SK-N-DZ (cell line): Measurements from ENCODE around the gene CKAP4.

ENCODE experiments used
- DNase-seq: peaks from one replicate; pipeline ENCODE4 v3.0.0-alpha.2; 2015; ENCODE audit warnings: low spot score

Gene CKAP4

DNA sequence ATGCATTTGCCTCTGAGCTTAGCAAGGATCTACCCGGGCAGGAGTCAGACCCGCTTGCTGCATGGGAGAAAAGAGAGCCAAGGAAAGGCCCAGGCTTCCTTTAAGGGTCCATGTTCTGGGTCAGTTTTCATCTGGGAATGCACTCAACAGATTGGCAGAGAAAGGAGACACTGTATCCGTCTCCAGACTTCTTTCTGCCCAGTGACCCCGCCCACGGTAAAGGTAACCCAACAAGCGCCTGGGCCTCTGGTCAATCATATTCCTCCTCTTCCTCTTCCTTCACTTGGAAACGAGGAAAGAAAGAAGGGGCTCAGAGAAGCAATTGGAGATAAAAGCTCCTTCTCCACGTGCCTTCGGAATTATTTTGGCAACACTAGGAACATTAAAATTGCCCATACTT is 27.6 kb upstream of the CKAP4 start:
- no peak for DNase-seq

DNA sequence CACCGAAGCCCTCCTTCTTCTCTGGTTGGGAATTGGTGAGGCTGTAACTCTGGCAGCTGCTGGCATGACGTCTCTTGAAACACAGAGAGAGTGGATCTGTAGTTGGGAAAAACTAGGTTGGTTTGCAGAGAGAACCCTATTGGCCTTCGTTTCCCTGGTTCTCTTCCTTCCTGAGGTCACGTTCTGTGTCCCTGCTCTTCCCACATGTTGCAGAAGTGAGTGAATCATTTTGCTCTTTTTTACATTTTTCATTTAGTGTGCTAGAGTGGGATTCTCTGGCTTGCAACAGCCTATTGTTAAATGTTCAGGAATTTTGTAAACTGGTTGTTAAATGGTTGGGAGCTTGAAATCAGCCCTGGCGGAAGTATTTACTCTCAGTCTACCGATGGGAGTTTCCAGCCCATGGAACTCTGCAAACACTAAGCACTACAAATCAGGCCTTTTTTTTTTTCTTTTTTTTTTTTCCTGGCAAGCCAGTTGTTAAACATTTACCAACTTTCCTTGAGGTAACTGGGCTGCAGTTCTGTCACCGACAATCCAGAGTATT is 26.8 kb upstream of the CKAP4 start:
- DNase-seq, result no peak

DNA sequence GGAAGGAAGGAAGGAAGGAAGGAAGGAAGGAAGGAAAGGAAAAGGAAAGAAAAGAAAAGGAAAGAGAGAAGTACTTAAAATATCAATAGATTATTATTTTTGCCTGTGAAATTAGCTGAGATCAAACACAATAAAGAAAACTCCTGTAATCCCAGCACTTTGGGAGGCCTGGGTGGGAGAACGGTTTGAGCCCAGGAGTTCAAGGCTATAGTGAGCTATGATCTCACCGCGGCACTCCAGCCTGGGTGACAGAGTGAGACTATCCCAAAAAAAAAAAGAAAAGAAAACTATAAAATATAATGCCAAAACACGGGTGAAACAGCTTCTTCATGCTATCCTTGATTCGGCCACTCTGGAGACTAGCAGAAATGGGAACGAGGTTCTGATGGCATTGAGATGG is 26.2 kb upstream of the CKAP4 start:
- no peak for DNase-seq

DNA sequence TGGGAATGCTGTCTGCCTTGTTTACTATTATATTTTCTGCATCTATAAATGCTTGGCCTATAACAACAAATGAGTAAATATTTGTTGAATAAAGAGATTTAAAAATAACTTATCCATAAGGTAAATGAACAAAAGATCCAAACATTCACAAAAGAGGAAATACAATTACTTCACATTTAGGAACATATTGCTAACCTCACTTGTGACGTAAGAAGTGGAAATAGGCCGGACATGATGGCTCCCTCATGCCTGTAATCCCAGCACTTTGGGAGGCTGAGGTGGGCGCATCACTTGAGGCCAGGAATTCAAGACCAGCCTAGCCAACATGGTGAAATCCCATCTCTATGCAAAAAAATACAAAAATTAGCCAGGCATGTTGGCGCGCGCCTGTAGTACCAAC is 25.7 kb upstream of the CKAP4 start:
- DNase-seq, result no peak

DNA sequence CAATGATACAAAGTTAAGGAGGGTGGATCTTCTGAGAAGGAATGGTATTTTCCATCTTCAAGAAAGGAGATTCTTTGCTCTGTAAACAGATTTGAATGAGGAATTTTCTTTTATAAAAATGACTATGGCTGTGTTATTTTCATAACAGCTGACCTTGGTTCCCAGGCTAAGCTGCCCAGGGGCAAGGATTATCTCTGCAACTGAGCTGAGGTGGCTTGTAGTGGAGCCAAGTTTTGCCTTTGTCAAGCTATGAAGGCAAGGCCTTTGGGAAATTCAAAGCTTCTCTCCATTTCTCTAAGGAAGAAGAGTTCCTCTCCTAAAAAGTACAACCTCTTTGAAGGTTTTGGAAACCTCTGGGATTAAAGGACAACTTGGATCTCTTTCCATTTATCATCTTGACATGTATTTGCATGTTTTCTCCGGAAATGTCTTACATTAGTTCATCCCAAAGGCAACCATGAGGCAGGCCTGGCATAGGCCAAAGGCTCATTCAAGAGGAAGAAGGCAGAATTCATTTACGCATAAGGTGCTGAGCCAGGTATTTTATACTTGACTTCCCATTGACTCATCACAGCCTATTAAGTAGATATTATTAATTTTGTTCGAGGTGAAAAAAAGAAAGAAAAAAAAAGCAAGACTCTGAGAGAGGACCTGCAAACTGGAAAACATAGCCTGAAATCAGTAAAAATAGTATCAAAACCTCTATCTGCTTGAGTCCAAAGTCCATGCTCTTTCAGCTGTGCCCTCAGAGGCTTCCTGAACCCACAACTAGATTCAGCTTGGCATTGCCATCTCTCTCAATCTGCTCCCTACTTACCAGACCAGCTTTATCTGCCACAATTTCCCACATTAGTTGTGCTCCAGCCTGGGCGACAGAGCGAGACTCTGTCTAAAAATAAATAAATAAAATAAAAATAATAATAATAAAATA is 24.0 kb upstream of the CKAP4 start:
- no peak for DNase-seq

DNA sequence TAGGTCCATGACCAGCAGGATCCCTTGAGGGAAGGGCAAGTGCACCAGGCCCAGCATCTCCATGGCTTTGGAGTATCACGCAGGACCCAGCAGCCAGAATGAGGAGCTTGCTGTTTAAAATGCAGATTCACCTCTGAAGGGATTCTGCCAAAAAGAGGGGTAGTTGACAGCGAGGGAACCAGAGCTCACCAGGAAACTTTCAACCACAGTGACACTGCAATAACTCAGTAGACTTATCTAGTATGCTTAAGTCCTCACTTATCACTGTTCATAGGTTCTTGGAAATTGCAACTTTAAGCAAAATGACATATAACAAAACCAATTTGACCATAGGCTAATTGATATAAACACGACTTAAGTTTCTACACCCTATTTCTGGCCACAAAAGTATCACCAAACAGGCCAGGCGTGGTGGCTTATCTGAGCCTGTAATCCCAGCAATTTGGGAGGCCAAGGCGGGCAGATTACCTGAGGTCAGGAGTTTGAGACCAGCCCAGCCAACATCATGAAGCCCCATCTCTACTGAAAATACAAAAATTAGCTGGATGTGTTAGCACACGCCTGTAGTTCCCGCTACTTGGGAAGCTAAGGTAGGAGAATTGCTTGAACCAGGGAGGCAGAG is 21.4 kb upstream of the CKAP4 start:
- DNase-seq, result no peak

DNA sequence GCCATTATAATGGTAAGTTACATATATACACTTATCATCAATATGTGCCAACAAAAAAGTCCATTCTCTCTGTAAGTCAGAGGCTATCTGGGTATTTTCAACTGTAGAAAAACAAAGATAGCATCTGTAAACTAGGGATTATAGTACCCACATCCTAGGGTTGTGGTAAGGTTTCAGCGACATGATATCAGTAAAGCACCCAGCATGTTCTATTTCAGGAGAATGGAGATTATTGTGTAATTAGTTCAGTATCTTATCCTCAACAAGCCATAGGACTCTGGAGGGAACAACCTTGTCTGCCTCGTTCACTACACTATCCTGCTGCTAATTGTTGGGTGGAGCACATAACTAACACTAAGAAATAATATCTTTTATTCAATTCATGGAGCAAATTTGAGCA is 19.7 kb upstream of the CKAP4 start:
- DNase-seq, result no peak

DNA sequence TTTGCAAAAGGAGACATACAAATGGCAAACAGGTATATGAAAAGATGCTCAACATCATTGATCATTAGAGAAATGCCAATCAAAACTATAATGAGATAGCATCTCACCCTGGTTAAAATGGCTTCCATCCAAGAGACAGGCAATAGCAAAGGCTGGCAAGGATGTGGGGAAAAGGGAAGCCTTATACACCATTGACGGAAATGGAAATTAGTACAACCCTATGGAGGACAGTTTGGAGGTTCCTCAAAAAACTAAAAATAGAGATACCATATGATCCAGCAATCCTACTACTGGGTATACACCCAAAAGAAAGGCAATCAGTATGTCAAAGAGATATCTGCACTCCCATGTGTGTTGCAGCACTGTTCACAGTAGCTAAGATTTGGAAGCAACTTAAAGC is 17.3 kb upstream of the CKAP4 start:
- DNase-seq, result no peak

DNA sequence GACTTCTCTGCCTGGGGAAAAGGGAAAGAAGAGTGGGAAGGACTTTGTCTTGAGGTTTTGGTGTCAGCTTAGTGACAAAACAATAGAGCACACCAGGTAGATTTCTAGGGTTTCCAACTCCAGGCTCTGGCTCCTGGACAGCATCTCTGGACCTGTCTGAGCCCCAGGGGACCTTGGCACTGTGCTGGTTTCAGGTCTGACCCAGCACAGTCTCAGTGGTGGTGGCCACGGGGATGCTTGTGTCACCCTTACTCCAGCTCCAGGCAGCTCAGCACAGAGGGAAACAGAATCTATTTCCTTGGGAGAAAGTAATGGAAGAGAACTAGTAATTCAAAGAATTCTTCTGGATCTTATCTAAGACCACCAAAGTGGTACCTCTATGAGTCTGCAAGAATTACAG is 11.1 kb upstream of the CKAP4 start:
- DNase-seq, result no peak

DNA sequence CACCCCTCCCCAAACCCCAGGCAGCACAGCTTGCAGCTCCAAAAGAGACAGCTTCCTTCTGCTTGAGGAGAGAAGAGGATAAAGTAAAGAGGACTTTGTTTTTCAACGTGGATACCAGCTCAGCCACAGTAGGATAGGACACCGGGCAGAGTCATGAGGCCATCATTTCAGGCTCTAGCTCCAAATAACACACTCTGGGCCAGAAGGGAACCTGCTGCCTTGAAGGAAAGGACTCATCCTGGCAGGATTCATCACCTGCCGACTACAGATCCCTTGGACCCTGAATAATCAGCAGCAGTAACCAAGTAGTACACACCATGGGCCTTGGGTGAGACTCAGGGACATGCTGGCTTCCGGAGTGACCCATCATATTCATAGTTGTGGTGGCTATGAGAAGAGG is 10.4 kb upstream of the CKAP4 start:
- DNase-seq, result no peak

DNA sequence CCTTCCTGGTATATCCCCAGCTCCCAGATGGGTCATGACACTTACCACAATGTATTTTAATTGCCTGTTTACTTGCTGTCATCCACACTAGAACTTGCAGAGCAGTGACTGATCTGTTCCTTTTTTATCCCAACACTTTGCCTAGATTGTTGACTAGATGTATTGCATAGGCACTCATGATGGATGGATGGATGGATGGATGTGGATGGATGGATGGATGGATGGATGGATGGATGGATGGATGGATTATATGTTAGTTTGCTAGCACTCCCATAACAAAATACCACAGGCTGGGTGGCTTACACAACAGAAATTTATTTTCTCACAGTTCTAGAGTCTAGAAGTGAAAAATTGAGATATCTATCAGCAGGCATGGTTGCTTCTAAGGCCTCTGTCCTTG is 8.7 kb upstream of the CKAP4 start:
- no peak for DNase-seq

DNA sequence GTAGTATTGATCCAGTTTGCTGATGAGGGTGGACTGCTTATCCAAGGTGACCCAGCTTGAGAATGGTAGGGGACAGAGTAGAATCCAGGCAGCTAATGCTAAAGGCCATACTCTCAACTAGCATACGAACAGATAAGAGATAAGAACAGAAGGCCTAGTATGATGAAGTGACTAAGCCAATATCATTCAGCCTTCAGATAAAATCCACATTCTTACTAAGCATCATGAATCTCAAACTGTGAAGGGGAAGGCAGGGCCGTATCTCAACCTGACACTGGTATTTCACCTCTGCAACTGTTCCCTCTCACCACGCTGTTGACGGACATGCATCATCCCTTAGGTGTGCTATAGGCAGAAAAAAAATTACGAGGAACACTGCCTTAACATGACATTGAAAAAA is 8.1 kb upstream of the CKAP4 start:
- no peak for DNase-seq

DNA sequence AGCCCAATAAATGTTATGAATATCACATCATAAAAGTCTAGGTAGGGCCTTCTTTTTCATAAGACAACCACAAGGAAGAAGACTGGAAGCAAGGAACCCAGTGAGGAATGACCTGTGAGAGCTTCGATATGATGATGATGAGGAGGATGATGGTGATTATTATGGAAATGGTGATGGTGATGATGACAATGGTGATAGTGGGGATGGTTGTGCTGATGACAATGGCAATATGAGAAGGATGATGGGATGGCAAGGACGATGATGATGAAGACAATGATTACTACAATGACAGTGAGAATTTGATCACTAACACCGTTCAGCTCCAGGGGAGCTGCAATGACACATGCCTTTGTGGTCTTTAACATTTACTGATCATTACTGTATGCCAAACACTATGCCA is 7.7 kb upstream of the CKAP4 start:
- DNase-seq, result no peak

DNA sequence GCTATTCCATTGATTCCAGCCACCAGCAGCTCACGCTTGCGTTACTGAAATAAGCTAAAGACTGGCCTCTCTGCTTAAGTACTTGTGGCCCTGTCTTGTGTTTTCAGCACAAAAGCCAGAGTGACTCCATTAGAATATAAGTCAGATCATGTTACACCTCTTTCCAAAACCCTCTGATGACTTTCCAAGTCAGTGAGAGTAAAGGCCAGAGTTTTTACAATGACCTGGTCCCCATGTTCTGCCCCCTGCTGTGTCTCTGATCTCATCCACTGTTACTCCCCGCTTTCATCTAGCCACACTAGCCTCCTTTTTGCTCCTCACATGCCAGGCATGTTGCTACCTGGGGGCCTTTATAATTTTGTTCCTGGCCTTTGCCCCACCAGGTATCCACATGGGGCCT is 6.9 kb upstream of the CKAP4 start:
- no peak for DNase-seq

DNA sequence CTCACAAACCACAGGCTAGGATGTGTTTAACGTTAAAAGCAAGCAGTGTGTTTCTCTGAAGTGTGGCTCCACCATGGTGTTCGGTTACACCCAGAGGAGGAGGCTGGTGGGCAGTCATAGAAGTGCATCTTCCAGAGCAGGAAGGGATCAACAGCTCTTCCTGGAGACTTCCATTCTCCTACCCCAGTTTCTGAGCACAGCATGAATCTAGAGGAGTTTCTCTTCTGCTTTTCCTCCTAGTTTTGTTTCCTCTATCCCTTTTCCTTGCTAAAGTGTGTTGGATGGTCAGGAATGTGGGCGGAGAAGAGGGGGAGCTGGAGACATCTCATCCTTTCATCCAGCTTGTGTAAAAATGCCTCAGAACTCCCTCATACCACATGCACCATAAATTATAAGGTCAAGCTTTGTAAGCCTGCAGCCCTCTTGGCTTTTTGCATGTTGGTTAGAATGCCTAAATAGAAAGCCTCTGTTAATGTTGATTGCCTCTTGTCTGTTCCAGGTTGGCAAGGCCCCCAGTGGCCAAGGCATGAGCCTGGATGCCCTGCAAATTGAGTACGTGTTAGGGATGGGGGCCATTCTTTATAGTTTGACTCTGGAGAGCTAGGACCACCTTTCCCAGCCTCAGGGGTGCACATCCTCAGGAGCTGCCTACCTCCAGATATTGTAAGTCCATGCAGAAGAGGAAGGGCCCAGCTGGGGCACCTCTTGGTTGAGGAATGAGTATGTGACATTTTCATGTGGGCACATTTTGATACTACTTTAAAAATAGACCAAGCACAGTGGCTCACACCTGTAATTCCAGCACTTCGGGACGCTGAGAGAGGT is 4.0 kb upstream of the CKAP4 start:
- no peak for DNase-seq

DNA sequence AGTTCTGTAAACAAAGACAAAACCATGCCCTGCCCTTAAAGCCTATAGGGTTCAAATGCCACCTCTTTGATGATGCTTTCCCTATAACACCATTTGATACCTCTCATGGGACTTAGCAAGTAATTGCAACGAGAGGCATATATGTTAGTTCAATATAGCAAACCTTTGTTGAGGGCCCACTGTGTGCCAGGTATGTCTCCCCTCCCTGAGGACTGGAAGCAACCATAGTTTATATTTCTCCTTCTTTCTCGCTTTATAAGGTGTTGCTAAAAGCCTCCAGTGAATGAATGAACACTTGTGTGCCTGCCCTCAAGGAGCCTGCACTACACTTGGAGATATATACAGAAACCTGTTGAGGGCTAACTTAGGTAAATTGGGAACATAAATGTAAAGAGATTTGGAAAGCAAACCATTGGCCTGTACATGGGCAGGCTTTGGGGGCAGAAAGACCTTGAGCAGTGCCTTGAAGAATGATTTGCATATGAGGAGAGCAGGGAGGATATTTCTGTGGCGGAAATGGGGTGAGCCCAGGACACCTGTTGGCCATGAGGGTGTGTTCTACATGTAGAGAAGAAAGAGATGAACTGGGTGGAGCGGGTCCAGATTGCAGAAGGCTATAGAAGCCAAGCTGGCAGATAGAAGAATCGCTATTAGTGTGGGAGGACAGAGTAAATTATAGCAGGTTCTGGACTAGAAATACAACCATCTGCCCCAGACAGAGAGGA is 1.8 kb upstream of the CKAP4 start:
- no peak for DNase-seq

DNA sequence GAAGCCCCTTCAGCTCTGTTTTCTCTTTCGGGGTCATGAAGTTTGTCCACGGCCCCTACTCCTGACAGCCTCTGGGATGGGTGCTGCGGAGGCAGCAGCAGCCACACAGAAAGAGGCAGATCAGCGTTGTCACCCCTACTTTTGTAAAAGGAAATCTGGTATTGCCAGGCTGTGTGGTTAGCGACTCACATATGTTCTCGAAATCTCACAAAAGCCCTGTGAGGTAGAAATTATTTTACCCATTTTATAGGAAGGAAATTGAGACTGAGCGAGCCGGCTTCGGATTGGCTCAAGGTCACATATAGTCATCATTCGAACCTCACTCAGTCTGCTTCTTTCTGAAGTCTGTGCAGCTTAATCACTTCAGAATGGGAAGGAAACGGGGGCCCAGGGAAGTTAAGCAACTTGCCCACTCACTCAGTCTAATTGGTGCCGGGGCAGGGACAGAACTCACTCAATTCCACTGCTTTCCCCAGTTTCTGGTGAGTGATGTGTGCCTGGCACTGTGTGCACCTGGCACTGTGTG is 1.1 kb upstream of the CKAP4 start:
- DNase-seq, result no peak

DNA sequence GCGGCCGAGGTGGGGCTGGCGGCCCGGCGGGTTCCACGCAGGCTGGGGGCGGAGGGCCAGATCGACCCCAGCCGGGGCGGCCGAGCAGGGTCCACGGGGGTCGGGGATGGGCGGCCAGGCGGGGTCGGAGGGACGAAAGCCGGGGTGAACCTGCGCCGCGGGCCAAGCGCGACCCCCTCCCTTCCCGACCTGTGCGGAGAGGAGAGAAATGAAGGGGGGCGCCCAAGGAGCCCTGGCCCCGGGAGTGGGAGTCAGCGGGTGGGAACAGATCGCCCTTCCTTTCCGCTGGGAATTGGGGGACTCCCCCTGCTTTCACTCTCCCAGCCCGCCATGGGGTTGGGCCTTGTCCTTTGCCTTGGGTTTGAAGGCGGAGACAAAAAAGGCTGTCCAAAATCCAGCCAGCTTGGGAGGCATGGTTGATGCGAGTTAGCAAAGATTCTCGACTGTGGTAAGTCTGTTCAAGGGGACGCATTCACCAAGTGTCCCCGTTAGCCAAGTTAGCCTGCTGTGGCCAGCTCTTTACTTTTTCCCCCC is 559 bp upstream of the CKAP4 start:
- DNase-seq, result peak; percentile 47

DNA sequence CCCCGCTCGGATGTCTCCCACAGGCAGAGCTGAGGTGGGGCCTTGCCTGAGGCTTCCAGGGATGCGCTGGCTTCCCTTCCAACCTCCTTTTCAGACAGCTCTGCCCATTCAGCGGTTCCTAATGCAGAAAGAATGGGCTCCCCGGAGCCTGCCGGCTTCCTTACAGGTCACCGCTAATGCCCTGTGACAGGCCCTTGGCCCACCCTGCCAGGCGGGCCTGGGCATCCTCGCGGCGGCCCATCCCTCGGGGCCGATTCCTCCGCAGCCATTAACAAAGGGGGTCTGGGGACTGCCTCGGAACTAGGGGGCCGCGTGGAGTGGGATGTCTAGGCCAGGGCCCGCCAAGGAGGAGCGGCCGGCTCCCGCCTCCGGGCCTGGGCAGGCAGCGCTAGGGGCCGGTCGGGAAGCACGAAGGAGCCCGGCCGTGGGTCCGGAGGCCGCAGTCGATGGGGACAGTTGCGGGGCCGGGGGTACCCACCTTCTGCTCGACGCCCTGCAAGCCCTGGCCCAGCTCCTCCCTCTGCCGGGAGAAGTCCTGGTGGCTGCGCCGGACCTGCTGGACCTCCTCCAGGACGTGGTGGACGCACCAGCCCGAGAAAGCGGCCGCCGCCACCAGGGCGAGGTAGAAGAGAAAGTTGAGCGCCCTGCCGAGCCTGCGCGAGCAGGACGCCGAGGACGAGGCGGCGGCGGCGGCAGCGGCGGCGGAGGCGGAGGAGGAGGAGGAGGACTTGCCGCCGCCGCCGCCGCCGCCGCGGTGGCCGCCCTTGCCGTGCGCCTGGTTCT is 738 bp downstream of the CKAP4 start:
- DNase-seq, result peak; percentile 31

DNA sequence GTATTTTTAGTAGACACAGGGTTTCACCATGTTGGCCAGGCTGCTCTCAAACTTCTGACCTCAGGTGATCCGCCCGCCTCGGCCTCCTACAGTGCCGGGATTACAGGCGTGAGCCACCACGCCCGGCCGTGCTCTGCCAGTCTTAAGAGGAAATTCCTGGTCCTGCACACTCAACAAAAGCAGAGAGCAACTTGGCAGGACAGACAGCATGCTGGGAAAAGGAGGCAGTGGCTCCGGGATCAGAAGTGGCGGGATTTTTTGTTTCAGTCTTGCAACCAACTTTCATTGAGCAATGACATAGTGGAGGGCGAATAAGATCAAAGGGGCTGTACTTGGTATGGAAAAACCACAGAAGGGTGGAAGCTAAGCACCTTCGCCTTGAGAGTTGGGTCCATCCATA is 2.1 kb downstream of the CKAP4 start:
- no peak for DNase-seq
